Fibroblast of the aortic adventitia (primary cell): ENCODE data around the gene PEX11G. TPM values are rescaled to one million over a fixed set of nuclear protein-coding genes. Genes with fewer than 3 reads are reported as not detected.

Experiments
- DNase-seq: peaks from one replicate; pipeline ENCODE4 v3.0.0-alpha.2; 2010; ENCODE audit warnings: low read depth
- H3K4me3 ChIP-seq: 2 replicates; pipeline ENCODE4 v1.5.1; 2011; ENCODE audit warnings: low read depth, mild to moderate bottlenecking, control low read depth, low read length, moderate library complexity
- total RNA-seq: library from RNA; depleted of rRNA; stranded (reverse); fragments of >200 nt; gene quantifications from 2 replicates; pipeline ENCODE4 v1.2.3, GENCODE V29; 2012; ENCODE audit warnings: low replicate concordance
- TF ChIP-seq, protein P1 (sequence below): IDR thresholded peaks from 2 replicates; pipeline ENCODE4 v1.5.1; 2011; ENCODE audit warnings: mild to moderate bottlenecking, low read length, control low read depth, inconsistent platforms; ENCODE audit not compliant: insufficient read depth

Gene PEX11G
- total RNA-seq, 1 donor, result 1.6 TPM

- DNase-seq, result no peak
- TF ChIP-seq, protein P1, sequence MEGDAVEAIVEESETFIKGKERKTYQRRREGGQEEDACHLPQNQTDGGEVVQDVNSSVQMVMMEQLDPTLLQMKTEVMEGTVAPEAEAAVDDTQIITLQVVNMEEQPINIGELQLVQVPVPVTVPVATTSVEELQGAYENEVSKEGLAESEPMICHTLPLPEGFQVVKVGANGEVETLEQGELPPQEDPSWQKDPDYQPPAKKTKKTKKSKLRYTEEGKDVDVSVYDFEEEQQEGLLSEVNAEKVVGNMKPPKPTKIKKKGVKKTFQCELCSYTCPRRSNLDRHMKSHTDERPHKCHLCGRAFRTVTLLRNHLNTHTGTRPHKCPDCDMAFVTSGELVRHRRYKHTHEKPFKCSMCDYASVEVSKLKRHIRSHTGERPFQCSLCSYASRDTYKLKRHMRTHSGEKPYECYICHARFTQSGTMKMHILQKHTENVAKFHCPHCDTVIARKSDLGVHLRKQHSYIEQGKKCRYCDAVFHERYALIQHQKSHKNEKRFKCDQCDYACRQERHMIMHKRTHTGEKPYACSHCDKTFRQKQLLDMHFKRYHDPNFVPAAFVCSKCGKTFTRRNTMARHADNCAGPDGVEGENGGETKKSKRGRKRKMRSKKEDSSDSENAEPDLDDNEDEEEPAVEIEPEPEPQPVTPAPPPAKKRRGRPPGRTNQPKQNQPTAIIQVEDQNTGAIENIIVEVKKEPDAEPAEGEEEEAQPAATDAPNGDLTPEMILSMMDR, result no peak
- H3K4me3 ChIP-seq, result no peak overlapping the region
Observed at GRCh38 chr19:7476777-7477494, 11.9 kb downstream of the PEX11G start.

- DNase-seq, result no peak
- TF ChIP-seq, protein P1, result no peak
Observed at GRCh38 chr19:7476241-7476640, 12.6 kb downstream of the PEX11G start.

GRCh38 chr19:7475665-7476064, 13.2 kb downstream of the PEX11G start:
- no peak overlapping the region for H3K4me3 ChIP-seq
- TF ChIP-seq, protein P1, result no peak
- DNase-seq, result no peak

More at GRCh38 chr19:7476241-7476640, 12.6 kb downstream of the PEX11G start:
- no peak overlapping the region for H3K4me3 ChIP-seq

- DNase-seq, result no peak
- H3K4me3 ChIP-seq, result no peak overlapping the region
- TF ChIP-seq, protein P1, result no peak
Observed at GRCh38 chr19:7471696-7472615, 16.9 kb downstream of the PEX11G start.

GRCh38 chr19:7470540-7471305, 18.1 kb downstream of the PEX11G start:
- TF ChIP-seq, protein P1, result no peak
- H3K4me3 ChIP-seq, result no peak overlapping the region
- DNase-seq, result no peak

DNA sequence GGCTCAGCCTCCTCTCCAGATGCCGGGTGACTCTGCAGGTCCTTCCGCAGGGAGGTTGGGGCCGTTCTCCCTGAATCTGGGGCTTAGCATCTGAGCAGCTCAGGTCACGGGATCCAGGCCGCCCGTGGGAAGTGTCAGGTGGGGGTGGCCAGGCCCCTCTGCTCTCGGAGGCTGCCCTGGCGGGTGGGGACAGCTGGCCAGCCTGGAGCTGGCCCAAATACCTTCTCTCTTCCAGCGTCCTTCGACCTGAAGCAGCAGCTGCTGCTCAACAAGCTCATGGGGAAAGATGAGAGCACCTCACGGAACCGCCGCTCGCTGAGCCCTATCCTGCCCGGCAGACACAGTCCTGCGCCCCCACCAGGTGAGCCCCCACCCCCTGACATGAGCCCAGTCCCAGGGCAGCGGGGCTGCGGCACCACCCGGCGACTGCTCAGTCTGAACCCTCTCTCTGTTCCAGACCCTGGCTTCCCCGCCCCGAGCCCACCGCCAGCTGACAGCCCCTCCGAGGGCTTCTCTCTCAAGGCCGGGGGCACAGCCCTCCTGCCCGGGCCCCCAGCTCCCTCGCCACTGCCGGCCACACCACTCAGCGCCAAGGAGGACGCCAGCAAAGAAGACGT, 19.1 kb downstream of the PEX11G start:
- no peak overlapping the region for H3K4me3 ChIP-seq
- TF ChIP-seq, protein P1, result no peak
- DNase-seq, result no peak
